LNCaP clone FGC (cell line): ENCODE results near the gene PWWP2B.

Experiments used
- DNase-seq: peaks from one replicate; pipeline ENCODE4 v3.0.0-alpha.2; 2011; ENCODE audit warnings: low read depth
- H3K4me3 ChIP-seq: 2 replicates; pipeline ENCODE4 v1.5.1; 2011; ENCODE audit warnings: mild to moderate bottlenecking, low read depth, low read length, control low read depth
- CTCF ChIP-seq: IDR thresholded peaks from 2 replicates; pipeline ENCODE4 v1.5.1; 2012; ENCODE audit warnings: mild to moderate bottlenecking; ENCODE audit not compliant: control insufficient read depth, insufficient read depth; ENCODE audit errors: extremely low read depth

PWWP2B gene

DNA sequence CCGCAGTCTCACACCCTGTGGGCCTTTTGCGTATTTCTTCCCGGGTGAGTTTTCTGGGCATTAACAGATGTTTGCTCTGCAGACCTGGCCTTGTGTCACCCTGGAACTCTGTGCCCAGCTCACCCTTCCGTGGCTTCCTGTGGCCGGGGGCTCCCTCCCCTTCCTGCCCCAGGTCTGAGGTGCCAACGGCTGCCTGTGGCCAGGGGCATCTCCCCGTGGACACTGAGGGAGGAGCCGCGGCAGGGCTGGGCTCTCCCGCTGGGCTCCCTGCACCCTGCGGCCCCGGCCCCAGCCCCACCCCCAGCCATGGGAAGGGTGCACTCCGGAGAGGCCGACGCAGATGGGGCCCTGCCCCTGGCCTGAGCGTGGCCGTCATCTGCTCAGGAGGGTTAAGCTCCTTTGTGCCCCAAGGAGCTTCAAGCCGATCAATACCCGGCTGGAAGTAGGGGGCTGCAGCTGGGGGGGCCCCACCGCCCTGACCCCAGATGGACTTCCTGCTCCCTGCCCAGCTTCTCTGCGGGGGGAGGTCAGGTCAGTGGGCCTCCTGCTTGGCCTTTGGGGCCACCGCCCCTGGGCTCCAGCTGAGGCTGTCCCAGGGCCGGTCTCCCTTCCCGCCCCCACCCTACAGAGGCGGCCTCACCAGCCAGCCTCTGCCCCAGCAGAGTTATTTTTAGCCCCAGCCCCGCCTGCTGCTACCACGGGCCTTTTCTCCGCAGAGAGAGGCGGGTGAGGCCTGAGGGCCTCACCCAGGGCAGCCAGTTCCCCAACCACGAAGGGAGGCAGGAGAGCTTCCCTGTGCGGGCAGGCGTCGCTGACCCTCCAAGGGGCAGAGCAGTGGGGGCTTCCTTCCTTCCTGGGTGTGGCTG is 24.2 kb downstream of the PWWP2B start:
- no peak for TF ChIP-seq CTCF
- DNase-seq: peak; percentile 56
- 0 out of 2 replicates have a peak overlapping the region, but pooled peaks have one; percentile 18 for H3K4me3 ChIP-seq

GRCh38 chr10:132421847-132422751 is 25.1 kb downstream of the PWWP2B start:
- no peak overlapping the region for H3K4me3 ChIP-seq
- no peak for DNase-seq
- TF ChIP-seq CTCF: no peak

DNA sequence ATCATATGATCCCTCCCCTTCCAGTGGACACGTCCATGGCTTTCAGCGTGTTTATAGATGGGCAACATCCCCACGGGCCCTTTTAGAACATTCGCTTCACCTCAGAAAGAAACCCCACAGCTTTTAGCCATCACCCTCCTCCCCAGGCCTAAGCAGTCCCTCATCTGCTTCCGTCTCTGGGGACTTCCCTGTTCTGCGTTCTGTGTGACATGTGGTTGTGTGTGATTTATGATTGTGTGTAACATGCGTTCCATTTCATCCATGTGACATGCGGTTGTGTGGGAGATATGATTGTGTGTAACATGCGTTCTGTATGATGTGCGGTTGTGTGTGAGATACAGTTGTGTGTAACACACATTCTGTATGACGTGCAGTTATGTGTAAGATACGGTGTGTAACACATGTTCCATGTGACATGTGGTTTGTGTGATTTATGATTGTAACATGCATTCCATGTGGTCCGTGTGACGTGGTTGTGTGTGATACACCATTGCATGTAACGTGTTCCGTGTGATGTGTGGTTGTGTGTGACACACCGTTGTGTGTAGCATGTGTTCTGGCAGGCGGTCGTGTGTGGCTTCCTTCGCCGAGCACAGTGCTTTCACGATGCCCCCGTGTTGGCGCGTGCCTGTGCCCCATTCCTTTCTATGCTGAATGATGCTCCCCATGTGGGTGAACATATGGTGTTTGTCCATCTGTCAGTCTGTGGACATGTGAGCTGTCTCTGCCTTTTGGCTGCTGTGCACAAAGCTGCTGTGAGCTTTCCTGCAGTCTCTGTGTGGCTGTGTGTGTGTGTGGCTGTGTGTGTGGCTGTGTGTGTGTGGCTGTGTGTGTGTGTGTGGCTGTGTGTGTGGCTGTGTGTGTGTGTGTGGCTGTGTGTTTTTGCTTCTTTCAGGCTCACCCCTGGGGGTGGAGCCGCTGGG is 26.2 kb downstream of the PWWP2B start:
- DNase-seq: no peak

GRCh38 chr10:132423966-132424861 is 27.2 kb downstream of the PWWP2B start:
- H3K4me3 ChIP-seq: no peak overlapping the region
- TF ChIP-seq CTCF: no peak
- DNase-seq: no peak

More for the DNA sequence above, 26.2 kb downstream of the PWWP2B start:
- H3K4me3 ChIP-seq: no peak overlapping the region
- TF ChIP-seq CTCF: no peak

DNA sequence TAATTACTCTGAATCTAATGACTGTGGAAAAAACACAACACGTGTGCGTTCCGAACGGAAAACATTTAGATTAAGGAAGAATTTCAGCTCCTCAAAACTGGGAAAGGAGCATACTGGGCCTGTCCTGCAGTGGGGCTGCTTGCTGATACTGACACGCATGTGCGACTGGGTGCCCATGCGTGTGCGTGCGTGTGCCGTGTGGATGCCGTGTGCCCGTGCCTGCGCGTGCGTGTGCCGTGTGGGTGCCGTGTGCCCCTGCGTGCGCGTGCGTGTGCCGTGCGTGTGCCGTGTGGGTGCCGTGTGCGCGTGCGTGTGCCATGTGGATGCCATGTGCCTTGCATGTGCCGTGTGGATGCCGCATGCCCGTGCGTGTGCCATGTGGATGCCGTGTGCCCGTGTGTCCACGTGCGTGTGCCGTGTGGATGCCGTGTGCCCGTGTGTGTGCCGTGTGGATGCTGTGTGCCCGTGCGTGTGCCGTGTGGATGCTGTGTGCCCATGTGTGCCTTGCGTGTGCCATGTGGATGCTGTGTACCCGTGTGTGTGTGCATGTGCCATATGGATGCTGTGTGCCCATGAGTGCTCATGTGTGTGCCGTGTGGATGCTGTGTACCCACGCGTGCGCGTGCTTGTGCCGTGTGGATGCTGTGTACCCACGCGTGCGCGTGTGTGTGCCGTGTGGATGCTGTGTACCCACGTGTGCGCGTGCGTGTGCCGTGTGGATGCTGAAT is 28.2 kb downstream of the PWWP2B start:
- no peak for TF ChIP-seq CTCF
- no peak for DNase-seq
- H3K4me3 ChIP-seq: no peak overlapping the region
